Measurements from ENCODE around the gene DLGAP4. TPM values are rescaled to one million over a fixed set of nuclear protein-coding genes. Genes with fewer than 3 reads are reported as not detected.

Gene DLGAP4
- total RNA-seq, 2 experiments from 2014 or later = 11.5 to 13.1 TPM

GRCh38 chr20:36532822-36533221 lies 226.7 kb downstream of the DLGAP4 start:
- no peak for TF ChIP-seq CTCF (IDR thresholded peaks at IDR 0.05)
- no peak for ATAC-seq
- no peak for DNase-seq
- H3K4me1 Mint-ChIP-seq (ENCODE audit: low read depth) = no peaks in the 10 kb centered on the region
- ChIA-PET POLR2A (no interaction called here), CTCF (no interaction called here)
- H3K9me3 Mint-ChIP-seq = no peaks in the 10 kb centered on the region
- intact Hi-C loops (cut with micrococcal nuclease) = no loop called here
- no peaks in the 10 kb centered on the region for H3K36me3 Mint-ChIP-seq (ENCODE audit: low read depth)
- H3K27me3 Mint-ChIP-seq = no peaks in the 10 kb centered on the region
- no peak overlapping the region for H3K4me3 Mint-ChIP-seq
- H3K27ac Mint-ChIP-seq = no peak overlapping the region

GRCh38 chr20:36538026-36538722 lies 232.0 kb downstream of the DLGAP4 start:
- intact Hi-C loops (cut with micrococcal nuclease) = no loop called here
- no peaks in the 10 kb centered on the region for H3K27me3 Mint-ChIP-seq
- ChIA-PET CTCF (no interaction called here), POLR2A (no interaction called here)
- DNase-seq = no peak
- H3K4me3 Mint-ChIP-seq = no peak overlapping the region
- no peak overlapping the region for H3K27ac Mint-ChIP-seq
- no peak for TF ChIP-seq CTCF (IDR thresholded peaks at IDR 0.05)
- ATAC-seq = no peak
- no peaks in the 10 kb centered on the region for H3K36me3 Mint-ChIP-seq (ENCODE audit: low read depth)
- no peaks in the 10 kb centered on the region for H3K4me1 Mint-ChIP-seq (ENCODE audit: low read depth)
- H3K9me3 Mint-ChIP-seq = no peaks in the 10 kb centered on the region

- ATAC-seq (no peak), DNase-seq (no peak)
- Mint-ChIP-seq H3K4me1 (ENCODE audit: low read depth) (no peaks in the 10 kb centered on the region), H3K27me3 (no peaks in the 10 kb centered on the region), H3K27ac (no peak overlapping the region), H3K36me3 (ENCODE audit: low read depth) (no peaks in the 10 kb centered on the region), H3K4me3 (no peak overlapping the region), H3K9me3 (no peaks in the 10 kb centered on the region)
- ChIA-PET POLR2A (no interaction called here), CTCF (no interaction called here)
- TF ChIP-seq CTCF (IDR thresholded peaks at IDR 0.05) = no peak
- intact Hi-C loops (cut with micrococcal nuclease) = no loop called here
Measured at GRCh38 chr20:36540551-36541211, 234.5 kb downstream of the DLGAP4 start.

- peak; percentile 13 for DNase-seq
- intact Hi-C loops (cut with micrococcal nuclease) = no loop called here
- TF ChIP-seq CTCF (IDR thresholded peaks at IDR 0.05) = no peak
- no peak within 1 kb of the TSS for H3K27ac Mint-ChIP-seq
- ChIA-PET POLR2A (no interaction called here), CTCF (interaction anchor here (0.7 kb wide), 1 partner anchor 18 kb away, joined by 3 read pairs; no protein-coding TSS in a partner anchor)
- H3K27me3 Mint-ChIP-seq = no peaks in the 10 kb centered on the region
- no peaks in the 10 kb centered on the region for H3K9me3 Mint-ChIP-seq
- no peaks in the 10 kb centered on the region for H3K36me3 Mint-ChIP-seq (ENCODE audit: low read depth)
- no peak within 1 kb of the TSS for H3K4me3 Mint-ChIP-seq
- no peaks in the 10 kb centered on the region for H3K4me1 Mint-ChIP-seq (ENCODE audit: low read depth)
- ATAC-seq = peak; percentile 42
Measured at GRCh38 chr20:36541227-36541767, 235.2 kb downstream of the DLGAP4 start, which contains the start of gene MYL9. MYL9 (plus strand) TSS chr20:36541519; CDS start chr20:36544885, 3,366 bp downstream.
